HG03457 (cell line): ENCODE results near the gene GABRB1.

Experiments
- ATAC-seq: cut with Tn5 transposase; IDR thresholded peaks from one replicate; pipeline ENCODE4 v1.9.1; 2021; ENCODE audit warnings: moderate number of reproducible peaks; ENCODE audit not compliant: unreplicated experiment

GABRB1 gene

GRCh38 chr4:47045261-47045660 is 13.9 kb downstream of the GABRB1 start:
- no peak for ATAC-seq

- no peak for ATAC-seq
Observed at GRCh38 chr4:47049347-47049746, 18.0 kb downstream of the GABRB1 start.

GRCh38 chr4:47050761-47051725 is 19.7 kb downstream of the GABRB1 start:
- ATAC-seq: no peak

- no peak for ATAC-seq
Observed at GRCh38 chr4:47053485-47053884, 22.1 kb downstream of the GABRB1 start.

- no peak for ATAC-seq
Observed at GRCh38 chr4:47054130-47054529, 22.8 kb downstream of the GABRB1 start.

- no peak for ATAC-seq
Observed at GRCh38 chr4:47057991-47058390, 26.6 kb downstream of the GABRB1 start.

- ATAC-seq: no peak
Observed at GRCh38 chr4:47060561-47060960, 29.2 kb downstream of the GABRB1 start.

- ATAC-seq: no peak
Observed at GRCh38 chr4:47061435-47061834, 30.1 kb downstream of the GABRB1 start.

GRCh38 chr4:47065051-47065481 is 33.7 kb downstream of the GABRB1 start:
- no peak for ATAC-seq

- no peak for ATAC-seq
Observed at GRCh38 chr4:47068986-47069385, 37.6 kb downstream of the GABRB1 start.

- no peak for ATAC-seq
Observed at GRCh38 chr4:47071901-47072341, 40.6 kb downstream of the GABRB1 start.

- no peak for ATAC-seq
Observed at GRCh38 chr4:47073647-47074046, 42.3 kb downstream of the GABRB1 start.

- ATAC-seq: no peak
Observed at GRCh38 chr4:47074816-47075215, 43.4 kb downstream of the GABRB1 start.

- no peak for ATAC-seq
Observed at GRCh38 chr4:47075262-47075661, 43.9 kb downstream of the GABRB1 start.

GRCh38 chr4:47075919-47076318 is 44.6 kb downstream of the GABRB1 start:
- ATAC-seq: no peak

- ATAC-seq: no peak
Observed at GRCh38 chr4:47084111-47084510, 52.7 kb downstream of the GABRB1 start.

GRCh38 chr4:47084795-47085194 is 53.4 kb downstream of the GABRB1 start:
- no peak for ATAC-seq

- ATAC-seq: no peak
Observed at GRCh38 chr4:47088298-47088697, 56.9 kb downstream of the GABRB1 start.

- no peak for ATAC-seq
Observed at GRCh38 chr4:47095884-47096283, 64.5 kb downstream of the GABRB1 start.

- no peak for ATAC-seq
Observed at GRCh38 chr4:47101453-47101852, 70.1 kb downstream of the GABRB1 start.

GRCh38 chr4:47104986-47105385 is 73.6 kb downstream of the GABRB1 start:
- ATAC-seq: no peak

- no peak for ATAC-seq
Observed at GRCh38 chr4:47106561-47106960, 75.2 kb downstream of the GABRB1 start.

GRCh38 chr4:47109379-47109778 is 78.0 kb downstream of the GABRB1 start:
- ATAC-seq: no peak
